Measurements from ENCODE around the gene IER3. TPM values are rescaled to one million over a fixed set of nuclear protein-coding genes. Genes with fewer than 3 reads are reported as not detected.

The IER3 gene
- total and polyA plus RNA-seq, 2 of the 13 experiments (the other 11 are each of a cell fraction or from before 2014, with no cell fraction given), result 51.1 to 131 TPM

- Histone ChIP-seq H3K4me1 (ENCODE audit: insufficient read depth, low read length) (peaks cover 73% of the 10 kb centered on the region), H3K4me3 (replicated peaks in 1 of 3; ENCODE audit: insufficient read depth in 1 of 3, low read depth in 2 of 3, low read length in 3 of 3) (no peak overlapping the region; a peak in 2 of 6 replicates), H4K20me1 (ENCODE audit: insufficient read depth, low read length) (no peaks in the 10 kb centered on the region), H2AFZ (ENCODE audit: low read length) (no peak overlapping the region), H3K79me2 (ENCODE audit: insufficient read depth, low read length) (no peaks in the 10 kb centered on the region), H3K27me3 (ENCODE audit: control insufficient read depth in 1 of 2, insufficient read depth in 2 of 2, low read length in 2 of 2) (no peaks in the 10 kb centered on the region), H3K4me2 (ENCODE audit: low read depth, low read length) (peak overlapping the region; percentile 90), H3K9me3 (ENCODE audit: low read length) (no peaks in the 10 kb centered on the region), H3K9ac (ENCODE audit: insufficient read depth, low read depth, low read length) (peak overlapping the region; percentile 93), H3K36me3 (replicated peaks in 1 of 2; ENCODE audit: control insufficient read depth in 1 of 2, insufficient read depth in 2 of 2, low read length in 2 of 2) (no peaks in the 10 kb centered on the region), H3K27ac (ENCODE audit: extremely low read length, insufficient read depth, low read length) (peak overlapping the region; percentile 98)
- DNase-seq (ENCODE audit: low spot score), result no peak
- FAIRE-seq, result no peak
- intact Hi-C loops (cut with micrococcal nuclease; ENCODE audit: unreplicated experiment) (loop anchor here (1.0 to 2.0 kb wide), 3 partner anchors 11 to 59 kb away; partner anchors contain the start of gene IER3), in situ Hi-C loops (cut with HindIII; ENCODE audit: extremely low pct_ligation_motif_present, low pct_unique_long_range_greater_than_20kb) (no loop called here)
- no TSS peak for BruUV-seq (replicated peaks)
- CTCF ChIA-PET (ENCODE audit: low intra/inter-chr PET ratio, low total read pairs), result no interaction called here
- peak; percentile 17 for ATAC-seq
- 61% methylated on average over 5 of the region's 5 CpGs for WGBS (ENCODE audit: low lambda C conversion rate)
- POLR2A ChIA-PET, result interaction anchor here (0.5 to 11.8 kb wide), 14 partner anchors 8 to 155 kb away, joined by 3 to 414 read pairs (median 16); partner anchors contain the start of genes DDR1, FLOT1 and IER3
- TF ChIP-seq ZNF234 (CRISPR knock-in tag; conservative IDR thresholded peaks at IDR 0.05) (no peak), DR1 (CRISPR knock-in tag; IDR thresholded peaks at IDR 0.05) (no peak), YEATS4 (CRISPR knock-in tag; IDR thresholded peaks at IDR 0.05; ENCODE audit: borderline replicate concordance) (no peak), PRPF4 (IDR thresholded peaks at IDR 0.05; ENCODE audit: low read depth, low read length, poor library complexity, severe bottlenecking) (peak; percentile 87), TIGD3 (CRISPR knock-in tag; IDR thresholded peaks at IDR 0.05; ENCODE audit: borderline replicate concordance) (peak; percentile 29; the same call in 1 of the 2 replicates), ZNF841 (CRISPR knock-in tag; IDR thresholded peaks at IDR 0.05; ENCODE audit: borderline replicate concordance) (peak; percentile 30; the same call in 1 of the 2 replicates), HOXD1 (CRISPR knock-in tag; IDR thresholded peaks at IDR 0.05) (no peak), CREB1 (IDR thresholded peaks at IDR 0.05) (no peak), CREB1 (CRISPR knock-in tag; IDR thresholded peaks at IDR 0.05) (0 out of 2 replicates have a peak, but pooled peaks have one; percentile 1), ZNF710 (CRISPR knock-in tag; IDR thresholded peaks at IDR 0.05; ENCODE audit: borderline replicate concordance) (0 out of 2 replicates have a peak, but pooled peaks have one; percentile 5), MZF1 (CRISPR knock-in tag; IDR thresholded peaks at IDR 0.05; ENCODE audit: borderline replicate concordance) (0 out of 2 replicates have a peak, but pooled peaks have one; percentile 7), ZNF362 (CRISPR knock-in tag; IDR thresholded peaks at IDR 0.05; ENCODE audit: borderline replicate concordance) (no peak), GLMP (CRISPR knock-in tag; IDR thresholded peaks at IDR 0.05; ENCODE audit: borderline replicate concordance) (no peak), ZNF782 (CRISPR knock-in tag; IDR thresholded peaks at IDR 0.05; ENCODE audit: borderline replicate concordance) (no peak), NAIF1 (CRISPR knock-in tag; IDR thresholded peaks at IDR 0.05; ENCODE audit: borderline replicate concordance) (0 out of 2 replicates have a peak, but pooled peaks have one; percentile 2), FOXA1 (IDR thresholded peaks at IDR 0.05) (no peak), FOXA1 (CRISPR knock-in tag; IDR thresholded peaks at IDR 0.05) (peak; percentile 34; the same call in 1 of the 2 replicates), FOXK1 (CRISPR knock-in tag; IDR thresholded peaks at IDR 0.05; ENCODE audit: borderline replicate concordance, low read depth) (no peak), POLR2AphosphoS2 (IDR thresholded peaks at IDR 0.05; ENCODE audit: low read depth, low read length) (no peak)
These were observed 25.6 kb upstream of the IER3 start for GRCh38 chr6:30769853-30770524.
